Osteocyte (in vitro differentiated cells): ENCODE results near the gene BOLL. TPM values are rescaled to one million over a fixed set of nuclear protein-coding genes. Genes with fewer than 3 reads are reported as not detected.

Experiments
- DNase-seq: peaks from one replicate; pipeline ENCODE4 v3.0.0; 2021; ENCODE audit warnings: mixed read lengths; ENCODE audit not compliant: unreplicated experiment; ENCODE audit errors: extremely low spot score
- H3K27ac Mint-ChIP-seq: one replicate; pipeline ENCODE4 v1.8.0; 2021; ENCODE audit warnings: mild to moderate bottlenecking, mixed read lengths; ENCODE audit not compliant: unreplicated experiment
- H3K27me3 Mint-ChIP-seq: one replicate; pipeline ENCODE4 v1.8.0; 2021; ENCODE audit warnings: mixed read lengths; ENCODE audit not compliant: unreplicated experiment
- H3K36me3 Mint-ChIP-seq: one replicate; pipeline ENCODE4 v1.8.0; 2021; ENCODE audit warnings: mixed read lengths; ENCODE audit not compliant: unreplicated experiment
- H3K4me1 Mint-ChIP-seq: one replicate; pipeline ENCODE4 v1.8.0; 2021; ENCODE audit warnings: mixed read lengths; ENCODE audit not compliant: unreplicated experiment
- H3K4me3 Mint-ChIP-seq: one replicate; pipeline ENCODE4 v1.8.0; 2021; ENCODE audit warnings: mild to moderate bottlenecking, moderate library complexity, mixed read lengths; ENCODE audit not compliant: unreplicated experiment
- H3K9me3 Mint-ChIP-seq: one replicate; pipeline ENCODE4 v1.8.0; 2021; ENCODE audit warnings: mixed read lengths; ENCODE audit not compliant: unreplicated experiment
- CTCF ChIP-seq: fragments of 200-600 bp; sonication (generic); IDR thresholded peaks from 2 replicates; pipeline ENCODE4 v1.5.0; 2021; ENCODE audit warnings: antibody characterized with exemption, mild to moderate bottlenecking, moderate library complexity
- total RNA-seq: library from RNA; stranded (reverse); gene quantifications from 2 replicates; pipeline ENCODE4 v1.2.1, GENCODE V29; 2021

BOLL gene
- total RNA-seq, 1 donor from 2014 or later: not detected

GRCh38 chr2:197803033-197803444 is 17.9 kb upstream of the BOLL start:
- Mint-ChIP-seq H3K4me3 (peak overlapping the region; percentile 16), H3K4me1 (peaks cover 15% of the 10 kb centered on the region), H3K36me3 (no peaks in the 10 kb centered on the region), H3K9me3 (no peaks in the 10 kb centered on the region), H3K27ac (no peak overlapping the region), H3K27me3 (peaks cover 69% of the 10 kb centered on the region)
- peak; percentile 79 for TF ChIP-seq CTCF
- no peak for DNase-seq

GRCh38 chr2:197801033-197801432 is 15.9 kb upstream of the BOLL start:
- Mint-ChIP-seq H3K27me3 (peaks cover 63% of the 10 kb centered on the region), H3K27ac (no peak overlapping the region)
- TF ChIP-seq CTCF: no peak

GRCh38 chr2:197800091-197800490 is 15.0 kb upstream of the BOLL start:
- TF ChIP-seq CTCF: no peak
- Mint-ChIP-seq H3K27ac (no peak overlapping the region), H3K36me3 (no peaks in the 10 kb centered on the region), H3K27me3 (peaks cover 62% of the 10 kb centered on the region), H3K9me3 (no peaks in the 10 kb centered on the region), H3K4me3 (no peak overlapping the region), H3K4me1 (peaks cover 8% of the 10 kb centered on the region)
- no peak for DNase-seq

More at GRCh38 chr2:197801033-197801432, 15.9 kb upstream of the BOLL start:
- no peaks in the 10 kb centered on the region for H3K9me3 Mint-ChIP-seq
- H3K36me3 Mint-ChIP-seq: no peaks in the 10 kb centered on the region
- DNase-seq: no peak
- H3K4me3 Mint-ChIP-seq: no peak overlapping the region
- peaks cover 15% of the 10 kb centered on the region for H3K4me1 Mint-ChIP-seq

- Mint-ChIP-seq H3K9me3 (no peaks in the 10 kb centered on the region), H3K36me3 (no peaks in the 10 kb centered on the region), H3K4me3 (no peak overlapping the region), H3K4me1 (peaks cover 5% of the 10 kb centered on the region), H3K27ac (no peak overlapping the region), H3K27me3 (peaks cover 65% of the 10 kb centered on the region)
- TF ChIP-seq CTCF: no peak
- no peak for DNase-seq
Observed at GRCh38 chr2:197799068-197799467, 13.9 kb upstream of the BOLL start.

GRCh38 chr2:197798187-197798586 is 13.1 kb upstream of the BOLL start:
- Mint-ChIP-seq H3K4me1 (peaks cover 2% of the 10 kb centered on the region), H3K27me3 (peaks cover 72% of the 10 kb centered on the region), H3K27ac (no peak overlapping the region), H3K9me3 (no peaks in the 10 kb centered on the region), H3K36me3 (no peaks in the 10 kb centered on the region), H3K4me3 (no peak overlapping the region)
- DNase-seq: no peak
- TF ChIP-seq CTCF: no peak
